HEK293 (cell line): ENCODE data around the gene CREB3.

ENCODE experiments used
- CTCF ChIA-PET: fragments of 350-600 bp; formaldehyde crosslinking; extraction: SDS; loops from one replicate; lab custom pipeline; 2021; ENCODE audit warnings: antibody characterized with exemption; lab: Yijun Ruan, JAX
- POLR2A ChIA-PET: fragments of 300-600 bp; formaldehyde crosslinking; extraction: SDS; loops from one replicate; lab custom pipeline; 2020; ENCODE audit warnings: antibody characterized with exemption, inconsistent platforms; lab: Yijun Ruan, JAX
- H3K27ac ChIP-seq: fragments of 200-500 bp; sonication (Bioruptor generic); 2 replicates; pipeline ENCODE4 v1.5.1; 2014; ENCODE audit warnings: low read depth, low read length, control low read depth, inconsistent platforms; ENCODE audit errors: extremely low read depth
- H3K36me3 ChIP-seq, 2 experiments: fragments of 200-500 bp in 1 of 2; sonication (Bioruptor generic) in 1 of 2; 1 replicate in 1 of 2; 2 replicates in 1 of 2; pipeline ENCODE4 v1.5.1; 2014 to 2017; ENCODE audit warnings: inconsistent platforms in 2 of 2, low read length in 2 of 2; ENCODE audit not compliant: control insufficient read depth in 2 of 2, insufficient read depth in 1 of 2
- H3K4me1 ChIP-seq: fragments of 200-500 bp; sonication (Bioruptor generic); 2 replicates; pipeline ENCODE4 v1.5.1; 2014; ENCODE audit warnings: mild to moderate bottlenecking, low read length, inconsistent platforms; ENCODE audit not compliant: control insufficient read depth, insufficient read depth
- H3K4me3 ChIP-seq: 2 replicates; pipeline ENCODE4 v1.5.1; 2011; ENCODE audit warnings: low read depth, mild to moderate bottlenecking, control low read depth, low read length, moderate library complexity
- H3K9me3 ChIP-seq: fragments of 200-500 bp; sonication (Bioruptor generic); 2 replicates; pipeline ENCODE4 v1.5.1; 2014; ENCODE audit warnings: low read depth, low read length, inconsistent platforms; ENCODE audit not compliant: control insufficient read depth, insufficient read depth
- BCL6B ChIP-seq: fragments of 450-650 bp; formaldehyde crosslinking; IDR thresholded peaks from 2 replicates; pipeline ENCODE4 v1.5.1; 2017; ENCODE audit warnings: missing biosample characterization, missing genetic modification characterization
- GLI4 ChIP-seq: fragments of 450-650 bp; formaldehyde crosslinking; IDR thresholded peaks from 2 replicates; pipeline ENCODE4 v1.5.1; 2016; ENCODE audit warnings: missing biosample characterization, missing genetic modification characterization
- KLF16 ChIP-seq: fragments of 450-650 bp; formaldehyde crosslinking; IDR thresholded peaks from 2 replicates; pipeline ENCODE4 v1.5.1; 2017; ENCODE audit warnings: missing biosample characterization, missing genetic modification characterization
- KLF8 ChIP-seq: fragments of 450-650 bp; formaldehyde crosslinking; IDR thresholded peaks from 2 replicates; pipeline ENCODE4 v1.5.1; 2016; ENCODE audit warnings: missing biosample characterization, missing genetic modification characterization
- KLF9 ChIP-seq: fragments of 450-650 bp; formaldehyde crosslinking; IDR thresholded peaks from 2 replicates; pipeline ENCODE4 v1.5.1; 2016; ENCODE audit warnings: missing biosample characterization, missing genetic modification characterization, low read depth
- PRDM10 ChIP-seq: fragments of 450-650 bp; formaldehyde crosslinking; IDR thresholded peaks from 2 replicates; pipeline ENCODE4 v1.5.1; 2016; ENCODE audit warnings: missing biosample characterization, missing genetic modification characterization
- REST ChIP-seq: fragments of 450-650 bp; formaldehyde crosslinking; IDR thresholded peaks from 2 replicates; pipeline ENCODE4 v1.5.1; 2016; ENCODE audit warnings: missing biosample characterization, missing genetic modification characterization
- TRIM28 ChIP-seq: IDR thresholded peaks from 2 replicates; pipeline ENCODE4 v1.6.1; 2011; ENCODE audit warnings: low read length, control low read depth, borderline replicate concordance
- YY1 ChIP-seq: fragments of 450-650 bp; formaldehyde crosslinking; IDR thresholded peaks from 2 replicates; pipeline ENCODE4 v1.5.1; 2018; ENCODE audit warnings: missing biosample characterization, missing genetic modification characterization
- ZBTB1 ChIP-seq: fragments of 450-650 bp; formaldehyde crosslinking; IDR thresholded peaks from 2 replicates; pipeline ENCODE4 v1.5.1; 2016; ENCODE audit warnings: missing biosample characterization, missing genetic modification characterization
- ZBTB17 ChIP-seq: fragments of 450-650 bp; formaldehyde crosslinking; IDR thresholded peaks from 2 replicates; pipeline ENCODE4 v1.5.1; 2016; ENCODE audit warnings: missing biosample characterization, missing genetic modification characterization
- ZBTB20 ChIP-seq: fragments of 450-650 bp; formaldehyde crosslinking; IDR thresholded peaks from 2 replicates; pipeline ENCODE4 v1.5.1; 2016; ENCODE audit warnings: missing biosample characterization, missing genetic modification characterization
- ZBTB48 ChIP-seq: fragments of 450-650 bp; formaldehyde crosslinking; IDR thresholded peaks from 2 replicates; pipeline ENCODE4 v1.5.1; 2016; ENCODE audit warnings: missing biosample characterization, missing genetic modification characterization
- ZEB2 ChIP-seq: fragments of 450-650 bp; formaldehyde crosslinking; IDR thresholded peaks from 2 replicates; pipeline ENCODE4 v1.5.1; 2016; ENCODE audit warnings: missing biosample characterization, missing genetic modification characterization
- ZFHX2 ChIP-seq: fragments of 450-650 bp; formaldehyde crosslinking; conservative IDR thresholded peaks from 2 replicates; pipeline ENCODE4 v1.5.1; 2016; ENCODE audit warnings: missing biosample characterization, missing genetic modification characterization
- ZIC2 ChIP-seq: fragments of 450-650 bp; formaldehyde crosslinking; IDR thresholded peaks from 2 replicates; pipeline ENCODE4 v1.5.1; 2016; ENCODE audit warnings: missing biosample characterization, missing genetic modification characterization
- ZNF202 ChIP-seq: fragments of 450-650 bp; formaldehyde crosslinking; IDR thresholded peaks from 2 replicates; pipeline ENCODE4 v1.5.1; 2016; ENCODE audit warnings: missing biosample characterization, missing genetic modification characterization, borderline replicate concordance
- ZNF48 ChIP-seq: fragments of 450-650 bp; formaldehyde crosslinking; IDR thresholded peaks from 2 replicates; pipeline ENCODE4 v1.5.1; 2016; ENCODE audit warnings: missing biosample characterization, missing genetic modification characterization
- ZNF518A ChIP-seq: fragments of 450-650 bp; formaldehyde crosslinking; conservative IDR thresholded peaks from 2 replicates; pipeline ENCODE4 v1.5.1; 2016; ENCODE audit warnings: low read depth, missing biosample characterization, missing genetic modification characterization
- ZNF658 ChIP-seq: fragments of 450-650 bp; formaldehyde crosslinking; IDR thresholded peaks from 2 replicates; pipeline ENCODE4; 2016; ENCODE audit warnings: missing biosample characterization, missing genetic modification characterization
- ZNF777 ChIP-seq: fragments of 450-650 bp; formaldehyde crosslinking; IDR thresholded peaks from 2 replicates; pipeline ENCODE4 v1.5.1; 2017; ENCODE audit warnings: missing biosample characterization, missing genetic modification characterization, borderline replicate concordance
- ZSCAN30 ChIP-seq: fragments of 450-650 bp; IDR thresholded peaks from 2 replicates; pipeline ENCODE4 v1.5.1; 2018; ENCODE audit warnings: missing biosample characterization, mild to moderate bottlenecking, missing genetic modification characterization, moderate library complexity

CREB3 gene

GRCh38 chr9:35749515-35750255 is 17.2 kb downstream of the CREB3 start:
- CTCF ChIA-PET = interaction anchor here (0.8 to 1.9 kb wide), 7 partner anchors 11 to 62 kb away, joined by 3 to 9 read pairs (median 3); partner anchors contain the start of genes CREB3, SPAG8 and TLN1
- Histone ChIP-seq H3K4me3 (peak overlapping the region; percentile 77), H3K27ac (peak overlapping the region; percentile 67), H3K4me1 (no peaks in the 10 kb centered on the region; the same call in 1 of the 2 replicates), H3K9me3 (no peaks in the 10 kb centered on the region), H3K36me3 (peaks cover 9 to 65% of the 10 kb centered on the region in 2 experiments; a peak in 2 of 3 replicates)
- POLR2A ChIA-PET = interaction anchor here (0.6 to 6.2 kb wide), 9 partner anchors 9 to 157 kb away, joined by 3 to 73 read pairs (median 8); partner anchors contain the start of genes CCDC107, CREB3, HINT2 and RMRP
- TF ChIP-seq ZNF202 (tag by site-specific recombination) (no peak), ZNF777 (tag by site-specific recombination) (0 out of 2 replicates have a peak, but pooled peaks have one; percentile 43), KLF8 (0 out of 2 replicates have a peak, but pooled peaks have one; percentile 9), TRIM28 (no peak), REST (tag by site-specific recombination) (0 out of 2 replicates have a peak, but pooled peaks have one; percentile 12), ZNF518A (0 out of 2 replicates have a peak, but pooled peaks have one; percentile 0), ZFHX2 (tag by site-specific recombination) (no peak), ZIC2 (tag by site-specific recombination) (0 out of 2 replicates have a peak, but pooled peaks have one; percentile 3), ZBTB1 (tag by site-specific recombination) (no peak), ZNF658 (tag by site-specific recombination) (no peak), ZBTB20 (tag by site-specific recombination) (peak; percentile 42), ZBTB17 (peak; percentile 31; the same call in 1 of the 2 replicates), KLF9 (0 out of 2 replicates have a peak, but pooled peaks have one; percentile 22), ZBTB48 (peak; percentile 15; the same call in 1 of the 2 replicates), YY1 (peak; percentile 34; the same call in 1 of the 2 replicates), KLF16 (tag by site-specific recombination) (0 out of 2 replicates have a peak, but pooled peaks have one; percentile 40), BCL6B (tag by site-specific recombination) (no peak), PRDM10 (no peak), GLI4 (tag by site-specific recombination) (0 out of 2 replicates have a peak, but pooled peaks have one; percentile 21), ZSCAN30 (tag by site-specific recombination) (no peak), ZNF48 (no peak), ZEB2 (tag by site-specific recombination) (no peak; the same call in 1 of the 2 replicates)
